Posterior cingulate gyrus (tissue), 11 donors: Measurements from ENCODE around the gene MYCBPAP.

Experiments
- DNase-seq, 10 donors: peaks; one replicate each; pipeline versions ENCODE4 v3.0.0 to v3.0.0-alpha.2; 2020 to 2021; ENCODE audit warnings: mixed read lengths in 3 of 10
- intact Hi-C: fragments of 100-400 bp; cut with DNase I; formaldehyde crosslinking; loops from one replicate; pipeline ENCODE4 v1.15.1; 2023

The MYCBPAP gene

GRCh38 chr17:50514936-50515702 lies 6.9 kb downstream of the MYCBPAP start:
- DNase-seq: peak in 3 of 10 donors; percentile 21 to 67 (median 32)
- intact Hi-C loops: no loop called here

- DNase-seq: no peak
- intact Hi-C loops: no loop called here
These were observed 8.8 kb downstream of the MYCBPAP start for GRCh38 chr17:50517011-50517410.

- intact Hi-C loops: no loop called here
These were observed 9.5 kb downstream of the MYCBPAP start for GRCh38 chr17:50517504-50518383.

GRCh38 chr17:50518384-50519023 lies 10.3 kb downstream of the MYCBPAP start:
- intact Hi-C loops: no loop called here
- DNase-seq: peak in 1 of 10 donors; percentile 42

More at GRCh38 chr17:50517504-50518383, 9.5 kb downstream of the MYCBPAP start:
- peak in 1 of 10 donors; percentile 31 for DNase-seq

- DNase-seq: no peak
These were observed 11.0 kb downstream of the MYCBPAP start for GRCh38 chr17:50519141-50519834.

GRCh38 chr17:50520483-50520882 lies 12.2 kb downstream of the MYCBPAP start:
- DNase-seq: no peak
- intact Hi-C loops: no loop called here

More at GRCh38 chr17:50519141-50519834, 11.0 kb downstream of the MYCBPAP start:
- intact Hi-C loops: no loop called here

GRCh38 chr17:50521514-50521913 lies 13.3 kb downstream of the MYCBPAP start:
- intact Hi-C loops: no loop called here
- DNase-seq: no peak

- intact Hi-C loops: no loop called here
- DNase-seq: no peak
These were observed 14.5 kb downstream of the MYCBPAP start for GRCh38 chr17:50522766-50523165.

- intact Hi-C loops: no loop called here
- no peak for DNase-seq
These were observed 15.0 kb downstream of the MYCBPAP start for GRCh38 chr17:50523208-50523607.

GRCh38 chr17:50524838-50525237 lies 16.6 kb downstream of the MYCBPAP start:
- intact Hi-C loops: no loop called here
- DNase-seq: no peak

- intact Hi-C loops: no loop called here
- no peak for DNase-seq
These were observed 19.0 kb downstream of the MYCBPAP start for GRCh38 chr17:50527155-50527762.

GRCh38 chr17:50527949-50528474 lies 19.8 kb downstream of the MYCBPAP start:
- no peak for DNase-seq
- intact Hi-C loops: no loop called here

GRCh38 chr17:50529849-50530248 lies 21.6 kb downstream of the MYCBPAP start:
- intact Hi-C loops: no loop called here
- DNase-seq: no peak

GRCh38 chr17:50531428-50532025 lies 23.3 kb downstream of the MYCBPAP start:
- no peak for DNase-seq
- intact Hi-C loops: no loop called here

- no peak for DNase-seq
- intact Hi-C loops: no loop called here
These were observed 24.3 kb downstream of the MYCBPAP start, which contains the start of gene EPN3 for GRCh38 chr17:50532452-50533024. EPN3 (plus strand) TSS chr17:50532735; CDS start chr17:50536557, 3,822 bp downstream.

GRCh38 chr17:50533185-50533584 lies 24.9 kb downstream of the MYCBPAP start:
- intact Hi-C loops: no loop called here
- no peak for DNase-seq

GRCh38 chr17:50533720-50534148 lies 25.5 kb downstream of the MYCBPAP start:
- DNase-seq: peak in 8 of 10 donors; percentile 58 to 93 (median 72)
- intact Hi-C loops: no loop called here

GRCh38 chr17:50534222-50534978 lies 26.2 kb downstream of the MYCBPAP start:
- DNase-seq: no peak
- intact Hi-C loops: no loop called here
